SK-N-SH (cell line): ENCODE data around the gene SLC36A2. TPM values are rescaled to one million over a fixed set of nuclear protein-coding genes. Genes with fewer than 3 reads are reported as not detected.

Experiments
- CTCF ChIA-PET: fragments of 300-600, 350-600 bp; formaldehyde crosslinking; extraction: SDS; loops from one replicate; lab custom pipeline; 2021; lab: Yijun Ruan, JAX
- POLR2A ChIA-PET: fragments of 350-600 bp; sonication (Branson Sonifier 250); formaldehyde crosslinking; extraction: SDS; loops from one replicate; lab custom pipeline; 2020; ENCODE audit warnings: antibody characterized with exemption, inconsistent platforms; lab: Yijun Ruan, JAX
- DNase-seq: peaks from one replicate; pipeline ENCODE4 v3.0.0; 2012
- H2AFZ ChIP-seq: fragments of 200-600 bp; sonication (generic); 2 replicates; pipeline ENCODE4 v1.8.1; 2016; ENCODE audit warnings: antibody characterized with exemption, mild to moderate bottlenecking, low read depth
- H3F3A ChIP-seq: fragments of 200-600 bp; sonication (generic); replicated peaks from 2 replicates; pipeline ENCODE3; 2016; ENCODE audit warnings: antibody characterized with exemption, mild to moderate bottlenecking; ENCODE audit not compliant: insufficient read depth
- H3K27ac ChIP-seq, 2 experiments: fragments of 200-500 bp in 1 of 2; fragments of 200-600 bp in 1 of 2; sonication (Bioruptor generic) in 1 of 2; sonication (generic), shearing (Covaris generic) in 1 of 2; 2 replicates each; pipeline versions ENCODE4 v1.5.1 to v1.6.1; 2014 to 2016; ENCODE audit warnings: low read depth in 2 of 2, inconsistent platforms in 1 of 2, low read length in 1 of 2, mild to moderate bottlenecking in 1 of 2, mixed read lengths in 1 of 2
- H3K27me3 ChIP-seq: fragments of 200-600 bp; sonication (generic), shearing (Covaris generic); 2 replicates; pipeline ENCODE4 v1.6.1; 2016; ENCODE audit warnings: mixed run types; ENCODE audit not compliant: insufficient read depth
- H3K36me3 ChIP-seq, 2 experiments: fragments of 200-500 bp in 1 of 2; fragments of 200-600 bp in 1 of 2; sonication (Bioruptor generic) in 1 of 2; sonication (generic) in 1 of 2; replicated peaks in 1 of 2; 2 replicates each; pipeline versions ENCODE3 to v1.5.1; 2014 to 2016; ENCODE audit warnings: low read length in 1 of 2, mild to moderate bottlenecking in 1 of 2; ENCODE audit not compliant: insufficient read depth in 2 of 2, control insufficient read depth in 1 of 2
- H3K4me1 ChIP-seq, 2 experiments: fragments of 200-500 bp in 1 of 2; fragments of 200-600 bp in 1 of 2; sonication (Bioruptor generic) in 1 of 2; sonication (generic), shearing (Covaris generic) in 1 of 2; 2 replicates each; pipeline versions ENCODE4 v1.5.1 to v1.6.1; 2014 to 2016; ENCODE audit warnings: low read depth in 1 of 2, low read length in 1 of 2, mixed run types in 1 of 2; ENCODE audit not compliant: insufficient read depth in 2 of 2, control insufficient read depth in 1 of 2
- H3K4me2 ChIP-seq: fragments of 200-600 bp; sonication (generic), shearing (Covaris generic); 2 replicates; pipeline ENCODE4 v1.6.1; 2017; ENCODE audit warnings: mixed run types
- H3K4me3 ChIP-seq, 2 experiments: fragments of 200-500 bp in 1 of 2; fragments of 200-600 bp in 1 of 2; sonication (Bioruptor generic) in 1 of 2; sonication (generic), shearing (Covaris generic) in 1 of 2; 2 replicates each; pipeline versions ENCODE4 v1.5.1 to v1.8.1; 2014 to 2016; ENCODE audit warnings: low read depth in 2 of 2, inconsistent platforms in 1 of 2, low read length in 1 of 2, mild to moderate bottlenecking in 1 of 2, mixed read lengths in 1 of 2, moderate library complexity in 1 of 2
- H3K79me2 ChIP-seq: fragments of 200-600 bp; sonication (generic); 2 replicates; pipeline ENCODE4 v1.8.1; 2017; ENCODE audit warnings: mild to moderate bottlenecking; ENCODE audit not compliant: insufficient read depth
- H3K9ac ChIP-seq: fragments of 200-600 bp; sonication (generic); 2 replicates; pipeline ENCODE4 v1.6.1; 2017; ENCODE audit warnings: mixed run types
- H3K9me2 ChIP-seq: fragments of 200-600 bp; sonication (generic); 2 replicates; pipeline ENCODE4 v1.6.1; 2017; ENCODE audit warnings: mixed run types
- H3K9me3 ChIP-seq: fragments of 200-600 bp; sonication (generic); 2 replicates; pipeline ENCODE4 v1.6.1; 2017; ENCODE audit warnings: mixed run types, mild to moderate bottlenecking, moderate library complexity
- H4K20me1 ChIP-seq: fragments of 200-600 bp; sonication (generic); 2 replicates; pipeline ENCODE4 v1.6.1; 2017; ENCODE audit warnings: mild to moderate bottlenecking, mixed run types; ENCODE audit not compliant: insufficient read depth
- ELF1 ChIP-seq: IDR thresholded peaks from 2 replicates; pipeline ENCODE4 v1.4.0; 2012
- EP300 ChIP-seq, 2 experiments: IDR thresholded peaks; 2 replicates each; pipeline versions ENCODE4 v1.4.0 to v1.6.1; 2012; ENCODE audit warnings: borderline replicate concordance in 1 of 2, low read depth in 1 of 2, low read length in 1 of 2
- EZH2phosphoT487 ChIP-seq: fragments of 200-600 bp; sonication (generic); IDR thresholded peaks from 2 replicates; pipeline ENCODE4 v1.6.1; 2017; ENCODE audit warnings: low read depth, mixed run types, mild to moderate bottlenecking, antibody characterized with exemption, moderate library complexity, borderline replicate concordance
- FOXJ3 ChIP-seq: sonication (generic); formaldehyde crosslinking; IDR thresholded peaks from 2 replicates; pipeline ENCODE4 v1.5.1; 2020; ENCODE audit warnings: mild to moderate bottlenecking, missing genetic modification reagents
- FOXM1 ChIP-seq: IDR thresholded peaks from 2 replicates; pipeline ENCODE4 v1.4.0; 2012; ENCODE audit warnings: low read depth, mild to moderate bottlenecking
- GABPA ChIP-seq: IDR thresholded peaks from 2 replicates; pipeline ENCODE4 v1.4.0; 2012; ENCODE audit warnings: low read depth, mild to moderate bottlenecking
- GATA2 ChIP-seq: sonication (generic); formaldehyde crosslinking; IDR thresholded peaks from 2 replicates; pipeline ENCODE4 v1.5.0; 2020; ENCODE audit warnings: mild to moderate bottlenecking, missing genetic modification reagents
- MXI1 ChIP-seq: IDR thresholded peaks from 2 replicates; pipeline ENCODE4 v1.6.1; 2012; ENCODE audit warnings: mild to moderate bottlenecking, low read depth, low read length, improper control_type of control experiment
- NFIC ChIP-seq: IDR thresholded peaks from 2 replicates; pipeline ENCODE4 v1.4.0; 2012; ENCODE audit warnings: borderline replicate concordance
- NRF1 ChIP-seq: IDR thresholded peaks from 2 replicates; pipeline ENCODE4 v1.6.1; 2012; ENCODE audit warnings: low read depth, mild to moderate bottlenecking, low read length
- PBX3 ChIP-seq: IDR thresholded peaks from 2 replicates; pipeline ENCODE4; 2012
- RAD21 ChIP-seq: IDR thresholded peaks from 2 replicates; pipeline ENCODE4 v1.6.1; 2012; ENCODE audit warnings: mild to moderate bottlenecking, low read length
- RCOR1 ChIP-seq: fragments of 150-350 bp; IDR thresholded peaks from 2 replicates; pipeline ENCODE4 v1.6.1; 2017; ENCODE audit warnings: antibody characterized with exemption, low read length
- RXRA ChIP-seq: IDR thresholded peaks from 2 replicates; pipeline ENCODE4 v1.4.0; 2012; ENCODE audit warnings: low read depth, mild to moderate bottlenecking, borderline replicate concordance
- SMC3 ChIP-seq: IDR thresholded peaks from 2 replicates; pipeline ENCODE4 v1.6.1; 2012; ENCODE audit warnings: low read depth, low read length, improper control_type of control experiment
- TAF1 ChIP-seq: IDR thresholded peaks from 2 replicates; pipeline ENCODE4 v1.6.1; 2012; ENCODE audit warnings: low read depth, mild to moderate bottlenecking, low read length, moderate library complexity, borderline replicate concordance
- USF2 ChIP-seq: fragments of 150-350 bp; IDR thresholded peaks from 2 replicates; pipeline ENCODE4 v1.6.1; 2017; ENCODE audit warnings: antibody characterized with exemption, low read length, low read depth, borderline replicate concordance
- YY1 ChIP-seq: IDR thresholded peaks from 2 replicates; pipeline ENCODE4 v1.4.0; 2012; ENCODE audit warnings: low read depth, mild to moderate bottlenecking
- WGBS: methylation state at CpG from one replicate; pipeline ENCODE4 v1.1.6; 2017; ENCODE audit warnings: low lambda C conversion rate; 5-methylcytosine and 5-hydroxymethylcytosine counted together
- polyA plus RNA-seq, 3 experiments: library from polyadenylated mRNA; depleted of rRNA; stranded (reverse); fragments of >200 nt; gene quantifications; 2 replicates each; pipeline ENCODE4 v1.2.3, GENCODE V29; 2012
- TF ChIP-seq, protein P1 (sequence below): IDR thresholded peaks from 2 replicates; pipeline ENCODE4 v1.4.0; 2012; ENCODE audit warnings: low read depth, borderline replicate concordance
- TF ChIP-seq, protein P2 (sequence below): fragments of 150-350 bp; IDR thresholded peaks from 2 replicates; pipeline ENCODE4 v1.6.1; 2016; ENCODE audit warnings: mild to moderate bottlenecking, low read depth, low read length
- TF ChIP-seq, protein P3 (sequence below): IDR thresholded peaks from 2 replicates; pipeline ENCODE4 v1.6.1; 2012; ENCODE audit warnings: mild to moderate bottlenecking, low read depth, low read length, moderate library complexity

The SLC36A2 gene
- polyA plus RNA-seq, 1 of the 3 experiments (the other 2 are of a cell fraction): not detected

DNA sequence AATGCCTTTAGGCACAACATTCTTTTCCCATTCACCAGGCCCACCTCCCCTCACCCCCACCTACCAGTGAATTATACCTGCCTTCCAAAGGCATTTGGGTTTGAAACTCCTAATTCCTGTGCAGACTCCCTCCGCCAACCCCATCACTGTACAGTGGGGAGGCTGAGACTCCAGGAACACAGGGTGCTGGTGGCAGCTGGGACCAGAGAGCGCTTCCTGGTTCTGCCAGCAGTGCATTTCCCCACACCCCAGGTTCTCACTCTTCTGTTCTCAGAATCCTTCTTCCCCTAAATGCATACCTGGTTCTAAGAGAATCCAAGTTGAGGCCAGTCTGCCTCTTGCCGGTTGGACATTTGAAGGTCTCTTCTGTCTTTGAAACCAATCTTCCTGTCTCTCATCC is 21.1 kb downstream of the SLC36A2 start (continued):
- TF ChIP-seq USF2 (no peak), GATA2 (CRISPR knock-in tag) (no peak), PBX3 (no peak), FOXJ3 (CRISPR knock-in tag) (no peak), EP300 (IDR thresholded peaks at IDR 0.05; ENCODE audit: borderline replicate concordance in 1 of 2, low read depth in 1 of 2, low read length in 1 of 2) (no peak), NFIC (no peak), FOXM1 (no peak), RAD21 (no peak)
- TF ChIP-seq, protein P1, sequence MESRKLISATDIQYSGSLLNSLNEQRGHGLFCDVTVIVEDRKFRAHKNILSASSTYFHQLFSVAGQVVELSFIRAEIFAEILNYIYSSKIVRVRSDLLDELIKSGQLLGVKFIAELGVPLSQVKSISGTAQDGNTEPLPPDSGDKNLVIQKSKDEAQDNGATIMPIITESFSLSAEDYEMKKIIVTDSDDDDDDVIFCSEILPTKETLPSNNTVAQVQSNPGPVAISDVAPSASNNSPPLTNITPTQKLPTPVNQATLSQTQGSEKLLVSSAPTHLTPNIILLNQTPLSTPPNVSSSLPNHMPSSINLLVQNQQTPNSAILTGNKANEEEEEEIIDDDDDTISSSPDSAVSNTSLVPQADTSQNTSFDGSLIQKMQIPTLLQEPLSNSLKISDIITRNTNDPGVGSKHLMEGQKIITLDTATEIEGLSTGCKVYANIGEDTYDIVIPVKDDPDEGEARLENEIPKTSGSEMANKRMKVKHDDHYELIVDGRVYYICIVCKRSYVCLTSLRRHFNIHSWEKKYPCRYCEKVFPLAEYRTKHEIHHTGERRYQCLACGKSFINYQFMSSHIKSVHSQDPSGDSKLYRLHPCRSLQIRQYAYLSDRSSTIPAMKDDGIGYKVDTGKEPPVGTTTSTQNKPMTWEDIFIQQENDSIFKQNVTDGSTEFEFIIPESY: no peak

DNA sequence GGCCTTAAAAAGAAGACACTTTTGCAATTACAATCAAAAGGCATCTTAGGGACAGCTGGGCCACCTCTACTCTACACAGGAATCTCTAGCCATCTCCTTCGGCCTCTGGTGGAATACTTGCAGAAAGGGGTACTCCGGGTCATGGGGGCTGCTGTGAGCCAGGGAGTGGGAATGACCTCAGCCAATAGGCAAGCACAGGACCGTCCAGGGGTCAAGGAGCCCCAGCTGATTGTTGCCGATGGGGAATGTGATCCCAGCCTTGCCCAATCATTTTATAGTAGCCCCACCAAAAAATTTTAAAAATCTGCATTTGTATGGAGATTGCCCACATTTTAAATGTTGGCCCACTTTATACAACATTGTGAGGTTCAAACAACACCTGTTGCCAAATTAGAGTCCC is 26.9 kb downstream of the SLC36A2 start:
- ChIA-PET CTCF (no interaction called here), POLR2A (no interaction called here)
- Histone ChIP-seq H4K20me1 (no peaks in the 10 kb centered on the region), H3K27me3 (no peaks in the 10 kb centered on the region), H3K27ac (no peak overlapping the region), H3K4me2 (no peak overlapping the region), H3K79me2 (no peaks in the 10 kb centered on the region), H3K4me1 (no peaks in the 10 kb centered on the region), H2AFZ (no peak overlapping the region), H3K4me3 (no peak overlapping the region), H3K9me2 (no peaks in the 10 kb centered on the region), H3K9ac (no peak overlapping the region), H3K36me3 (no peaks in the 10 kb centered on the region), H3F3A (no peaks in the 10 kb centered on the region), H3K9me3 (no peaks in the 10 kb centered on the region)
- 43% methylated on average over 3 of the region's 4 CpGs for WGBS
- TF ChIP-seq, protein P2, sequence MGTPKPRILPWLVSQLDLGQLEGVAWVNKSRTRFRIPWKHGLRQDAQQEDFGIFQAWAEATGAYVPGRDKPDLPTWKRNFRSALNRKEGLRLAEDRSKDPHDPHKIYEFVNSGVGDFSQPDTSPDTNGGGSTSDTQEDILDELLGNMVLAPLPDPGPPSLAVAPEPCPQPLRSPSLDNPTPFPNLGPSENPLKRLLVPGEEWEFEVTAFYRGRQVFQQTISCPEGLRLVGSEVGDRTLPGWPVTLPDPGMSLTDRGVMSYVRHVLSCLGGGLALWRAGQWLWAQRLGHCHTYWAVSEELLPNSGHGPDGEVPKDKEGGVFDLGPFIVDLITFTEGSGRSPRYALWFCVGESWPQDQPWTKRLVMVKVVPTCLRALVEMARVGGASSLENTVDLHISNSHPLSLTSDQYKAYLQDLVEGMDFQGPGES: no peak
- TF ChIP-seq EP300 (IDR thresholded peaks at IDR 0.05; ENCODE audit: borderline replicate concordance in 1 of 2, low read depth in 1 of 2, low read length in 1 of 2) (no peak), USF2 (no peak), MXI1 (no peak), RCOR1 (no peak), NRF1 (no peak), EZH2phosphoT487 (no peak), TAF1 (no peak), GATA2 (CRISPR knock-in tag) (no peak), GABPA (no peak), SMC3 (no peak), ELF1 (no peak), YY1 (no peak), PBX3 (no peak), RXRA (no peak)
- TF ChIP-seq, protein P3, sequence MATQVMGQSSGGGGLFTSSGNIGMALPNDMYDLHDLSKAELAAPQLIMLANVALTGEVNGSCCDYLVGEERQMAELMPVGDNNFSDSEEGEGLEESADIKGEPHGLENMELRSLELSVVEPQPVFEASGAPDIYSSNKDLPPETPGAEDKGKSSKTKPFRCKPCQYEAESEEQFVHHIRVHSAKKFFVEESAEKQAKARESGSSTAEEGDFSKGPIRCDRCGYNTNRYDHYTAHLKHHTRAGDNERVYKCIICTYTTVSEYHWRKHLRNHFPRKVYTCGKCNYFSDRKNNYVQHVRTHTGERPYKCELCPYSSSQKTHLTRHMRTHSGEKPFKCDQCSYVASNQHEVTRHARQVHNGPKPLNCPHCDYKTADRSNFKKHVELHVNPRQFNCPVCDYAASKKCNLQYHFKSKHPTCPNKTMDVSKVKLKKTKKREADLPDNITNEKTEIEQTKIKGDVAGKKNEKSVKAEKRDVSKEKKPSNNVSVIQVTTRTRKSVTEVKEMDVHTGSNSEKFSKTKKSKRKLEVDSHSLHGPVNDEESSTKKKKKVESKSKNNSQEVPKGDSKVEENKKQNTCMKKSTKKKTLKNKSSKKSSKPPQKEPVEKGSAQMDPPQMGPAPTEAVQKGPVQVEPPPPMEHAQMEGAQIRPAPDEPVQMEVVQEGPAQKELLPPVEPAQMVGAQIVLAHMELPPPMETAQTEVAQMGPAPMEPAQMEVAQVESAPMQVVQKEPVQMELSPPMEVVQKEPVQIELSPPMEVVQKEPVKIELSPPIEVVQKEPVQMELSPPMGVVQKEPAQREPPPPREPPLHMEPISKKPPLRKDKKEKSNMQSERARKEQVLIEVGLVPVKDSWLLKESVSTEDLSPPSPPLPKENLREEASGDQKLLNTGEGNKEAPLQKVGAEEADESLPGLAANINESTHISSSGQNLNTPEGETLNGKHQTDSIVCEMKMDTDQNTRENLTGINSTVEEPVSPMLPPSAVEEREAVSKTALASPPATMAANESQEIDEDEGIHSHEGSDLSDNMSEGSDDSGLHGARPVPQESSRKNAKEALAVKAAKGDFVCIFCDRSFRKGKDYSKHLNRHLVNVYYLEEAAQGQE: no peak
- no peak for DNase-seq
